ENCODE results near the gene ARHGAP44.

Gene ARHGAP44

GRCh38 chr17:12812877-12813276 lies 23.6 kb downstream of the ARHGAP44 start:
- DNase-seq (ENCODE audit: insufficient read length, low spot score) (no peak), FAIRE-seq (no peak)
- TF ChIP-seq POU2F2 (IDR thresholded peaks at IDR 0.05; ENCODE audit: low read depth, low read length) (no peak), POLR2A (IDR thresholded peaks at IDR 0.05; ENCODE audit: low read depth, low read length) (no peak), PAX5 (IDR thresholded peaks at IDR 0.05; ENCODE audit: insufficient read depth, low read length, severe bottlenecking) (no peak), SPI1 (IDR thresholded peaks at IDR 0.05; ENCODE audit: low read depth, low read length) (no peak), POLR2AphosphoS5 (IDR thresholded peaks at IDR 0.05; ENCODE audit: low read depth, low read length) (no peak), TAF1 (IDR thresholded peaks at IDR 0.05; ENCODE audit: low read depth, low read length) (no peak)

GRCh38 chr17:12813664-12814063 lies 24.4 kb downstream of the ARHGAP44 start:
- DNase-seq (ENCODE audit: insufficient read length, low spot score), result no peak
- TF ChIP-seq PAX5 (IDR thresholded peaks at IDR 0.05; ENCODE audit: insufficient read depth, low read length, severe bottlenecking) (no peak), SPI1 (IDR thresholded peaks at IDR 0.05; ENCODE audit: low read depth, low read length) (no peak), POU2F2 (IDR thresholded peaks at IDR 0.05; ENCODE audit: low read depth, low read length) (no peak), TAF1 (IDR thresholded peaks at IDR 0.05; ENCODE audit: low read depth, low read length) (no peak), POLR2A (IDR thresholded peaks at IDR 0.05; ENCODE audit: low read depth, low read length) (no peak), POLR2AphosphoS5 (IDR thresholded peaks at IDR 0.05; ENCODE audit: low read depth, low read length) (no peak)
- FAIRE-seq, result no peak

GRCh38 chr17:12814718-12815117 lies 25.4 kb downstream of the ARHGAP44 start:
- FAIRE-seq, result no peak

GRCh38 chr17:12815642-12816141 lies 26.4 kb downstream of the ARHGAP44 start:
- TF ChIP-seq PAX5 (IDR thresholded peaks at IDR 0.05; ENCODE audit: insufficient read depth, low read length, severe bottlenecking) (peak; percentile 87), TAF1 (IDR thresholded peaks at IDR 0.05; ENCODE audit: low read depth, low read length) (no peak; the same call in 1 of the 2 replicates), SPI1 (IDR thresholded peaks at IDR 0.05; ENCODE audit: low read depth, low read length) (peak; percentile 99), POLR2A (IDR thresholded peaks at IDR 0.05; ENCODE audit: low read depth, low read length) (no peak), POU2F2 (IDR thresholded peaks at IDR 0.05; ENCODE audit: low read depth, low read length) (peak; percentile 77; the same call in 1 of the 2 replicates), POLR2AphosphoS5 (IDR thresholded peaks at IDR 0.05; ENCODE audit: low read depth, low read length) (no peak)
- DNase-seq (ENCODE audit: insufficient read length, low spot score) (peak; percentile 29), FAIRE-seq (peak; percentile 98)

More at GRCh38 chr17:12814718-12815117, 25.4 kb downstream of the ARHGAP44 start:
- TF ChIP-seq TAF1 (IDR thresholded peaks at IDR 0.05; ENCODE audit: low read depth, low read length), result no peak
- TF ChIP-seq PAX5 (IDR thresholded peaks at IDR 0.05; ENCODE audit: insufficient read depth, low read length, severe bottlenecking), result no peak
- TF ChIP-seq SPI1 (IDR thresholded peaks at IDR 0.05; ENCODE audit: low read depth, low read length), result no peak
- TF ChIP-seq POU2F2 (IDR thresholded peaks at IDR 0.05; ENCODE audit: low read depth, low read length), result no peak
- TF ChIP-seq POLR2AphosphoS5 (IDR thresholded peaks at IDR 0.05; ENCODE audit: low read depth, low read length), result no peak
- no peak for TF ChIP-seq POLR2A (IDR thresholded peaks at IDR 0.05; ENCODE audit: low read depth, low read length)
- no peak for DNase-seq (ENCODE audit: insufficient read length, low spot score)

GRCh38 chr17:12821376-12821940 lies 32.2 kb downstream of the ARHGAP44 start:
- DNase-seq (ENCODE audit: insufficient read length, low spot score), result no peak
- TF ChIP-seq POLR2AphosphoS5 (IDR thresholded peaks at IDR 0.05; ENCODE audit: low read depth, low read length) (no peak), SPI1 (IDR thresholded peaks at IDR 0.05; ENCODE audit: low read depth, low read length) (no peak), POLR2A (IDR thresholded peaks at IDR 0.05; ENCODE audit: low read depth, low read length) (no peak), POU2F2 (IDR thresholded peaks at IDR 0.05; ENCODE audit: low read depth, low read length) (no peak), PAX5 (IDR thresholded peaks at IDR 0.05; ENCODE audit: insufficient read depth, low read length, severe bottlenecking) (no peak), TAF1 (IDR thresholded peaks at IDR 0.05; ENCODE audit: low read depth, low read length) (no peak)
- FAIRE-seq, result no peak

GRCh38 chr17:12826431-12826830 lies 37.1 kb downstream of the ARHGAP44 start:
- no peak for FAIRE-seq
- TF ChIP-seq POLR2AphosphoS5 (IDR thresholded peaks at IDR 0.05; ENCODE audit: low read depth, low read length), result no peak
- TF ChIP-seq POLR2A (IDR thresholded peaks at IDR 0.05; ENCODE audit: low read depth, low read length), result no peak
- TF ChIP-seq SPI1 (IDR thresholded peaks at IDR 0.05; ENCODE audit: low read depth, low read length), result no peak
- TF ChIP-seq POU2F2 (IDR thresholded peaks at IDR 0.05; ENCODE audit: low read depth, low read length), result no peak
- no peak for DNase-seq (ENCODE audit: insufficient read length, low spot score)

DNA sequence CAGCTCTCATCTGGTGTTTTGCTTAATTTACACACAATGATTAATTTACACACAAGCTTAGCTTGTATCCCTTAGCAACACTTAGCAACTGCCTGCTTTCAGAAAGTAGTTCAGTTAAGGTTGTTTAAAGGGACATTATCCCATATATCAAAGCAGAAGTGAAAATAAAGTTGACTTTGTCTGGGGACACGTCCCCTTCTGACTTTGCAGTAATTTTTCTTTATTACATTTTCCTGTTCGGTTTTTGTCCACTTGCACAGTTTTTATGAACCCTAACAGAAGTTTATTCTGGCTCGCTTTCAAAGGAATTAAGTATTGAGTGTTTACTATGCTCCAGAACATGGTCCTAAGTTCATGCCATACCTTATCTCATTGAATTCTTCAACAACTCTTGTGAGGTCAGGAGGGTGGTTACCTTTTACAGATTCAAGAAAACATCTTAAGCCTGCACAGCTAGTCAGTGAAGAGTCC lies 41.5 kb downstream of the ARHGAP44 start:
- no peak for FAIRE-seq
- no peak for DNase-seq (ENCODE audit: insufficient read length, low spot score)
- TF ChIP-seq TAF1 (IDR thresholded peaks at IDR 0.05; ENCODE audit: low read depth, low read length) (no peak), PAX5 (IDR thresholded peaks at IDR 0.05; ENCODE audit: insufficient read depth, low read length, severe bottlenecking) (no peak), POLR2AphosphoS5 (IDR thresholded peaks at IDR 0.05; ENCODE audit: low read depth, low read length) (no peak), POU2F2 (IDR thresholded peaks at IDR 0.05; ENCODE audit: low read depth, low read length) (no peak), POLR2A (IDR thresholded peaks at IDR 0.05; ENCODE audit: low read depth, low read length) (no peak), SPI1 (IDR thresholded peaks at IDR 0.05; ENCODE audit: low read depth, low read length) (no peak)

GRCh38 chr17:12831839-12832238 lies 42.5 kb downstream of the ARHGAP44 start:
- DNase-seq (ENCODE audit: insufficient read length, low spot score) (no peak), FAIRE-seq (no peak)
- TF ChIP-seq POLR2AphosphoS5 (IDR thresholded peaks at IDR 0.05; ENCODE audit: low read depth, low read length), result no peak
- TF ChIP-seq POU2F2 (IDR thresholded peaks at IDR 0.05; ENCODE audit: low read depth, low read length), result no peak
- no peak for TF ChIP-seq TAF1 (IDR thresholded peaks at IDR 0.05; ENCODE audit: low read depth, low read length)
- TF ChIP-seq POLR2A (IDR thresholded peaks at IDR 0.05; ENCODE audit: low read depth, low read length), result no peak
- TF ChIP-seq PAX5 (IDR thresholded peaks at IDR 0.05; ENCODE audit: insufficient read depth, low read length, severe bottlenecking), result no peak
- no peak for TF ChIP-seq SPI1 (IDR thresholded peaks at IDR 0.05; ENCODE audit: low read depth, low read length)

DNA sequence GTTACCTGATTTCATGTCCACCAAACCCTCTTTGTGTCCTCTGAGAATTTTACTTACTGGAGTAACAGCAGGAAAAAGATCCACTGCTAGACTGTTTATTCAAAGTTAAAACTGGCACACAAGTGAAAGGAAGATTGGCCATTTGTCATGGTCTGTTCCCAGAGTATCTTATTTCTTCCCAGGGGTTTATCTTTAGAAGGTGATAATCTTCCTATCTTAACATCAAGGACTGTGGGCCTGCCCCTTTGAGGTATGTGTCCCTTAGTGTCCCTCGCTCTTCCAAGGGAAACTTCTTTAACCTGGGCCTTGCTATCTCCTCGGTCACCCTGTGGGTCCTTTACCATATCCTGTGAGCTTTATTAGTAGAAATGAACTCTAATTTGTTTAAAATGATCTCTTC lies 49.7 kb downstream of the ARHGAP44 start:
- FAIRE-seq (no peak), DNase-seq (ENCODE audit: insufficient read length, low spot score) (no peak)
- TF ChIP-seq PAX5 (IDR thresholded peaks at IDR 0.05; ENCODE audit: insufficient read depth, low read length, severe bottlenecking) (no peak), SPI1 (IDR thresholded peaks at IDR 0.05; ENCODE audit: low read depth, low read length) (no peak), POU2F2 (IDR thresholded peaks at IDR 0.05; ENCODE audit: low read depth, low read length) (no peak), POLR2A (IDR thresholded peaks at IDR 0.05; ENCODE audit: low read depth, low read length) (no peak), POLR2AphosphoS5 (IDR thresholded peaks at IDR 0.05; ENCODE audit: low read depth, low read length) (no peak), TAF1 (IDR thresholded peaks at IDR 0.05; ENCODE audit: low read depth, low read length) (no peak)

All from GM12891 (cell line).